ENCODE results near the gene WNK2. TPM values are rescaled to one million over a fixed set of nuclear protein-coding genes. Genes with fewer than 3 reads are reported as not detected.
A peak's percentile ranks its signal among the peaks of the same experiment; 100 is the strongest.
"Not testable (repeated sequence)": the region's sequence is repeated elsewhere in the genome, so short reads cannot be mapped to it uniquely, and the experiment has no call there.

Gene WNK2
- total RNA-seq, 2 donors from 2014 or later: not detected

DNA sequence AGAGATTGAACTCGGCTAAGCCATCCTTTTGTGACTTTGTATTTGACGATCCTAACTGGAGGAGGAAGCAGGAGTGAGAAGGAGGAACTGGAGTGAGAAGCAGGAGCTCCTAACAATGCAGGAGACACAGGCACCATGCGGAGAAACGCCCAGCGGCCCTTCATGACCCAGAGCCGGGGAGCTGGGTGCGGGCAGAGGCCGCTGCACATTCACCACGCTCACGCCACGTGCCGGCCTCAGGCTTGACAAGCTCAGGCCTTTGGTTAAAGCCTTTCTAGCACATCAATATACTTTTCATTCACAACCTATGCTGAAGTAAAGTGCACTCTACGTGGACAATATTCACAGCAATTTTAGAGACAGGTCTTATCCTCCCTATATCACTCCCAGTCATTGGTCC, 142.7 kb downstream of the WNK2 start:
- Mint-ChIP-seq H3K4me1 (ENCODE audit: low read depth in 2 of 2) (peaks cover 0 to 5% of the 10 kb centered on the region in 2 donors), H3K36me3 (no peaks in the 10 kb centered on the region), H3K9me3 (no peaks in the 10 kb centered on the region), H3K27ac (no peak overlapping the region), H3K27me3 (peaks cover 50 to 52% of the 10 kb centered on the region in 2 donors), H3K4me3 (no peak overlapping the region)
- DNase-seq (ENCODE audit: low spot score) (no peak), ATAC-seq (no peak)

DNA sequence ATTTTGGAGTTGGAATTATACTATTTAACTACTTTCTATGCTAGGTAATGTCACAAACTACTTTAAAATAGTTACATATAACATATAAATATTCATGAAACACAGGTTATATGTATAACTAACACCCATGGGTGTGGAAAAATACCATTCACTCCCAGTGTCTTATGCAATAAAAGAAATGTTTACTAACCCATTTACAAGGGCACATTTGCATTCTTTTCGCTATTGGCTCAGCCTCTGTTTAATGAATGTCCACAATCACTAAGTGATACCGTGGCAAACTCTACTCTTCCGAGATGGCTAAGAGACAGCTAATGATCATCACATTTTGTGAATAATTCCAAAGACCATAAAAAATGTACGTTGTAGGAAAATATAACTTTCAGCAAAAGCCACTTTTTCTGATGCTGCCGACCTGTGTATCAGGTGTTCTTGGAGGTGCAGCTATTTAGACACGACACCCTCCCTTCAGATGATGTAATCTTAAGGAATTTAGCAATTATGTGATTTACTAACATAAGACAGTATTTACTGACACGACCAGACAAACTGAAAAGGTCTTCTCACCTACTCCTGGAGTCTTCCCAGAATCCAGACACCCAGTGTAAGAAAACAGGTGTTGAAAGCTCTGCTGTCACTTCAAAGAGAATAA, 145.8 kb downstream of the WNK2 start:
- Mint-ChIP-seq H3K4me3 (no peak overlapping the region), H3K27ac (no peak overlapping the region), H3K4me1 (ENCODE audit: low read depth in 2 of 2) (peaks cover 0 to 5% of the 10 kb centered on the region in 2 donors), H3K36me3 (no peaks in the 10 kb centered on the region), H3K27me3 (peaks cover 47 to 53% of the 10 kb centered on the region in 2 donors), H3K9me3 (no peaks in the 10 kb centered on the region)
- no peak for DNase-seq (ENCODE audit: low spot score)
- no peak for ATAC-seq

DNA sequence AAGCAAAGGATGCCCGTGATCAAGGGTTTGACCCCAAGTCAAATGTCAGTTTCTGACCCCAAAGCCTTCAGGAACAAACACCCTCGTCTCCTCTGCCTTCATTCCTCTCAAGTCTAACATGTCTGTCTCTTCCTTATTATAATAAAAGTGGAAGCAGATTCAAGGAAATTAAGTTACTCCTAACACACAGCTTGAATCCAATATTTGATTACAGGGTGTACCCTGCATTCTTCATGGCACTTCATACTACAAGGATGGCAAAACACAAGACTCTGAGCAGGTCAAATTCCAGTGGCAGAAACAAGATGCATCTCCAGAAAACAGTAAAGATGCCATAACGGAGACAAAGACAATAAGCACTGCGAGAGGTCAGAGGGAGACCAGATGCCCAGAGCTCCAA, 148.4 kb downstream of the WNK2 start:
- peaks cover under 1% of the 10 kb centered on the region for H3K36me3 Mint-ChIP-seq
- no peaks in the 10 kb centered on the region for H3K9me3 Mint-ChIP-seq
- no peak for ATAC-seq
- peaks cover 36 to 45% of the 10 kb centered on the region in 2 donors for H3K27me3 Mint-ChIP-seq
- H3K4me3 Mint-ChIP-seq: no peak overlapping the region
- H3K4me1 Mint-ChIP-seq (ENCODE audit: low read depth in 2 of 2): peaks cover 0 to 2% of the 10 kb centered on the region in 2 donors
- no peak for DNase-seq (ENCODE audit: low spot score)
- no peak overlapping the region for H3K27ac Mint-ChIP-seq

DNA sequence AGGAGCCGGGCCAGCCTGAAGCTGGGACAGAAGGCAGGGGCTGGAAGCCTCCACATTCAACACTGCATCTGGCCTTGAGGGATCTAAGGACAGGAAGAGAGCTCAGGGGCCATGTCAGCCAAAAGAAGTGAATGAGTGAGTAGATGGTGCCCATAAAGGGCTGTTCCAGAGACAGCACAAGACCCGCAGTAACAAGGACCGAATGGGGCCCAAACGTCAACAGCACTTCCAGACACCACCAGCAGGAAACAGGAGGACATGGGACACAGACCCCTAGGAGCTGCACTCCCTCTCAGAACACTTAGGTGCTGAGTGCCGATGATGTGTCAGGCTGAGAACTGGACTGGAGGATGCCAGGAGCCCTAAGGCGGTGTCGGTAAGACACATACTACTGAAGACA, 152.8 kb downstream of the WNK2 start:
- Mint-ChIP-seq H3K36me3 (peaks cover 13% of the 10 kb centered on the region), H3K9me3 (peaks cover 5% of the 10 kb centered on the region), H3K27me3 (peaks cover 38 to 51% of the 10 kb centered on the region in 2 donors), H3K4me3 (no peak overlapping the region), H3K27ac (no peak overlapping the region), H3K4me1 (ENCODE audit: low read depth in 2 of 2) (no peaks in the 10 kb centered on the region)
- DNase-seq (ENCODE audit: low spot score) (no peak), ATAC-seq (no peak)

DNA sequence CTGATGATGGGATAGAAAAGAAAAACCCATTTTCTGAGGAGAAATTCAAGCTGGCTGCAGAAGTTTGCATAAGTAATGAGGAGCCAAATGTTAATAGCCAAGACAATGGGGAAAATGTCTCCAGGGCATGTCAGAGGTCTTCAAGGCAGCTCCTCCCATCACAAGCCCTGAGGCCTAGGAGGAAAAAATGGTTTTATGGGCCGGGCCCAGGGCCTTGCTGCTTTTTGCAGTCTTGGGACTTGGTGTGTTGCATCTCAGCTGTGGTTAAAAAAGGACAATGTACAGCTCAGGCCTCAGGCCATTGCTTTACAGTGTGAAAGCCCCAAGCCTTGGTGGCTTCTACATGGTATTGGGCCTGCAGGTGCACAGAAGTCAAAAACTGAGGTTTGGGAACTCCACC, 154.3 kb downstream of the WNK2 start:
- not testable (repeated sequence) for H3K4me3 Mint-ChIP-seq; ATAC-seq; H3K27ac Mint-ChIP-seq; DNase-seq (ENCODE audit: low spot score); H3K4me1 Mint-ChIP-seq (ENCODE audit: low read depth in 2 of 2); H3K9me3 Mint-ChIP-seq
- H3K27me3 Mint-ChIP-seq: peaks cover 37 to 52% of the 10 kb centered on the region in 2 donors
- H3K36me3 Mint-ChIP-seq: peaks cover 13% of the 10 kb centered on the region

DNA sequence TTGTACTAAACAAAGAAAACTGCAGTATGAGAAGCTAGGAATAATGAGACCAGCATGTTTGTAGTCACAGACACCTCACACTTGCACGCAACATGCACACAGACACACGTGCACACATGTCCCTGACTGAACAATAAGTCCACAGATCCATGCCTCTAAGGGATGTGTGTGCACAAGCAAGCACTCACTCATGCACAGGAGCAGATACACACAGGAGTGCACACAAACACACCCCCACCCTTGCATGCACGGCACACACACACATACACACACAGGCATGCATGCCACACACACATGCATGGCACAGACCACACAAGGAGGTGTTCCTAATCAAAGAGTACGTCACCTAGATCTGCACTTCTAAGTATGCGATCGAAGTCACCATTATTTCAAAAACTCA, 156.2 kb downstream of the WNK2 start:
- Mint-ChIP-seq H3K36me3 (peaks cover 13% of the 10 kb centered on the region), H3K4me3 (no peak overlapping the region), H3K27ac (no peak overlapping the region), H3K27me3 (peaks cover 45 to 62% of the 10 kb centered on the region in 2 donors), H3K4me1 (ENCODE audit: low read depth in 2 of 2) (no peaks in the 10 kb centered on the region), H3K9me3 (peaks cover 5% of the 10 kb centered on the region)
- DNase-seq (ENCODE audit: low spot score): no peak
- ATAC-seq: no peak

DNA sequence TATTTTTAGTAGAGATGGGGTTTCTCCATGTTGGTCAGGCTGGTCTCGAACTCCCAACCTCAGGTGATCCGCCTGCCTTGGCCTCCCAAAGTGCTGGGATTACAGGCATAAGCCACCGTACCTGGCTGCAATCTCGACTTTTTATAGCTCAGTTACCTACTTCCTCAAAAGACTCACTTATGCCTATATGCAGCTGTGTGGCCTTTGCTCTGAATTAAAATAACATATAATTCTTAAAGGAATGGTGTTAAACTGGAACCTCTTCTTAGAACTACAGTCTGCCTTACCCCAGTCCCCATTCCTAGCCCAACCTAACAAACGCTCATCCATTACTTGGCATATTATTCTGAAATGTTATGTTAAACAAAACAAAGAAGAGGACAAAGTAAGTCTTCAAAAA, 157.9 kb downstream of the WNK2 start:
- not testable (repeated sequence) for H3K27ac Mint-ChIP-seq; ATAC-seq; H3K9me3 Mint-ChIP-seq; H3K4me3 Mint-ChIP-seq; DNase-seq (ENCODE audit: low spot score); H3K4me1 Mint-ChIP-seq (ENCODE audit: low read depth in 2 of 2)
- peaks cover 13% of the 10 kb centered on the region for H3K36me3 Mint-ChIP-seq
- H3K27me3 Mint-ChIP-seq: peaks cover 49 to 68% of the 10 kb centered on the region in 2 donors

DNA sequence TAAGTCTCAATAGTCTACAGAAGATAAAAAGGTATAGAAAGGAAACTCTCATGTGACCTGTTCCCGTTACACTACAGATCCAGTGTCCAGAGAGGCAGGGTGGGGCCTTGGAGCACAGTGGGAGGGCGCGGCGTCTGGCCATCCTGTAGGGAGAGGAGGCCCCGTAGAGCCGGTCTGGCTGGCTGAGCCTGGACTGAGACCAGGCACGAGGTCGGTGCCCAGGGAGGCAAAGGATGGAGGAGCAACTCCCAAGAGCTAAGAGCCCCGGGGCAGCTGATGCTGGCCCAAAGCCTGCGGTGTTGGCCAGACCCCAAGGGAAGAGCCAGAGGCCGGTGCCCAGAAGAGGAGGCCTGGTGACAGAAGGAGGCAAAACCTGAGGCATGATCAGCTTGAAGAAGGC, 158.5 kb downstream of the WNK2 start:
- H3K4me1 Mint-ChIP-seq (ENCODE audit: low read depth in 2 of 2); DNase-seq (ENCODE audit: low spot score); H3K9me3 Mint-ChIP-seq; H3K4me3 Mint-ChIP-seq: not testable (repeated sequence)
- Mint-ChIP-seq H3K36me3 (peaks cover 11% of the 10 kb centered on the region), H3K27me3 (peaks cover 45 to 64% of the 10 kb centered on the region in 2 donors), H3K27ac (peak overlapping the region in 1 of 2 donors; percentile 43)
- peak in 1 of 2 donors; percentile 56 for ATAC-seq

DNA sequence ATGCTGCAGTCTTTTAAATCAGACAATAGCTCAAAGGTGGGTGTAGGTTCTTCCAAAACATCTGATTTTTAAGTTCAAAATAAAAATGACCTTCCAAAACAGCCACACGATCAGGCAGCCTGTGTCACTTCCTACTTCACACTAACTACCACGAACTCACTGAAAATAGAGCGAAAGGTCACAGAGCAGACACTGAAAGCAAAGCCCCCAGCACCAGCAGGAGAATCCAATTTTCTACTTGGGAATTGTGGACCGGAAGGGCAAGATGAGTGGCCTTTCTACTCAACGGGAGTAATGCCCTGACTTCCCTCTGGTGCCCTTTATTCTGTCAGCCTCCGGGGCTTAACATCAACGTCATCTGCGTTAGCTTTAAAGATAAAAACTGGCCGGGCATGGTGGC, 159.7 kb downstream of the WNK2 start:
- no peak overlapping the region for H3K4me3 Mint-ChIP-seq
- peaks cover 5% of the 10 kb centered on the region for H3K36me3 Mint-ChIP-seq
- no peak overlapping the region for H3K27ac Mint-ChIP-seq
- peaks cover 4 to 6% of the 10 kb centered on the region in 2 donors for H3K4me1 Mint-ChIP-seq (ENCODE audit: low read depth in 2 of 2)
- no peak for ATAC-seq
- peaks cover 50 to 69% of the 10 kb centered on the region in 2 donors for H3K27me3 Mint-ChIP-seq
- no peak for DNase-seq (ENCODE audit: low spot score)
- H3K9me3 Mint-ChIP-seq: no peaks in the 10 kb centered on the region

DNA sequence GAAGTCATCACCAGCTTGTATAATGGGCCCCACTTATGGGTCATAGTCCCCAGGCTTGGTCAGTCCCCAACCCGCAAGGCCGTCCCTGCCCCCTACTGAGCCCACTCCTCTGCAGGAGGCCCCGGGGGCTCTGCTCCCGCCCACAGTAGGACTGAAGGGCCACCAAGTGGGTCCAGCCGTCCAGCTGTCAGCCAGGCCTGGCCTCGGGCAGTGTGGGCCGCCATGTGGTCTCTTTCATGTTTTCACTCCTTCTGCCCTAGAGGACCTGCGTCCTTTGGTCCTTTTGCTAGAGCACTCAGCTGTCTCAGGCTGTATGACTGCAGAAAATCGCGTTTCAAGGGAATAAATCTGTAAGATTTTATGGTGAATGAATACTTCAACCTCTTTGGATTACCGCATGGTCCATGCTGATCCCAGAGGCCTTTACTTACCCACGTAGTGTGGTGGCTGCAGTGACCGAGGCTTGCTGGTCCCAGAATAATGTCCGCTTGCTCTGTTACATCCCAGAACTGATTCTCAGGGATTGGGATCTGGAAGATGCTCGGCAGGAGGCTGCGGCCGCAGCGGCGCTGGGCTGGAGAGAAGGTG, 161.8 kb downstream of the WNK2 start:
- H3K27me3 Mint-ChIP-seq: peaks cover 49 to 72% of the 10 kb centered on the region in 2 donors
- H3K27ac Mint-ChIP-seq: no peak overlapping the region
- ATAC-seq (no peak), DNase-seq (ENCODE audit: low spot score) (no peak)
- H3K4me3 Mint-ChIP-seq: no peak overlapping the region
- peaks cover 4 to 6% of the 10 kb centered on the region in 2 donors for H3K4me1 Mint-ChIP-seq (ENCODE audit: low read depth in 2 of 2)
- H3K9me3 Mint-ChIP-seq: no peaks in the 10 kb centered on the region
- H3K36me3 Mint-ChIP-seq: no peaks in the 10 kb centered on the region

DNA sequence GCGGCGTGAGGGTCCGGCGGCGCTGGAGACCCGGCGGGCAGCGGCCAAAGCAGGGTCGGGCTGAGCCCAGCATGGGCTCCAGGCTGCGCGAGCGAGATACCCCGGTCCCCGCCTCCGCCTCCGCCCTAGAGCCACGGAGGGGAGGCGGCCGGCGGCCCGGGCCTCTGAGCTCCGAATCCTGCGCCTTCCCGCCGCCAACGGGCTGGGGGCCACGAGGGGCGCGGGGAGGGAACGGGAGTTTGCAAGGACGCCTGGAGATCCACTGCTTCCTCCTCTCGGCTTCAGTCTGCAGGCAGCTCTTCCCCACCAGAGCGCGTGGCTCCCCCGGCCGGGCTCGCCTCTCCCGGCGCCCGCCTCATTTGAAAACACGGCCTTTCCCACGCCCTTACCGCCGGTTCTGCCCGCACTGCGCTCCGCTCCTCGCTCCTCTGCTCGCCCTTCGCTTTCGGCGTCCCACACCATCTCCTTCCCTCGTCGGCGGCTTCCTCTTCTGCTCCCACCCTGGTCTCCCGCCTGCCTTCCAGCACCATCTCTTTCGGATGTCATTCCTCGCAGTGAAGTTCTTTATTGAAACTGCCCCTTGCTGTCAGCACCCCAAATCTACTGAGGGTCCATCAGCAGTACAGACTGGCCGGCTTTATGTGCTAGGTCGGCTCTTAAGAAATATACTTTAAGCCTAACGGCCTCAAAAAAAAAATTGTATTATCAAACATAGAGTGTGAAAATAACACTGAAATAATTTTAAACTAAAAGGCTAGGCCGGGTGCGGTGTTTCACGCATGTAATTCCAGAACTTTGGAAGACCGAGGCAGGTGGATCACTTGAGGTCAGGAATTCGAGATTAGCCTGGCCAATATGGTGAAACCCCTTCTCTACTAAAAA, 162.5 kb downstream of the WNK2 start:
- Mint-ChIP-seq H3K4me3 (peak overlapping the region; percentile 60), H3K27me3 (peaks cover 49 to 71% of the 10 kb centered on the region in 2 donors), H3K4me1 (ENCODE audit: low read depth in 2 of 2) (peaks cover 4 to 6% of the 10 kb centered on the region in 2 donors), H3K27ac (no peak overlapping the region), H3K36me3 (no peaks in the 10 kb centered on the region), H3K9me3 (no peaks in the 10 kb centered on the region)
- ATAC-seq (peak in 1 of 2 donors; percentile 43), DNase-seq (ENCODE audit: low spot score) (no peak)

DNA sequence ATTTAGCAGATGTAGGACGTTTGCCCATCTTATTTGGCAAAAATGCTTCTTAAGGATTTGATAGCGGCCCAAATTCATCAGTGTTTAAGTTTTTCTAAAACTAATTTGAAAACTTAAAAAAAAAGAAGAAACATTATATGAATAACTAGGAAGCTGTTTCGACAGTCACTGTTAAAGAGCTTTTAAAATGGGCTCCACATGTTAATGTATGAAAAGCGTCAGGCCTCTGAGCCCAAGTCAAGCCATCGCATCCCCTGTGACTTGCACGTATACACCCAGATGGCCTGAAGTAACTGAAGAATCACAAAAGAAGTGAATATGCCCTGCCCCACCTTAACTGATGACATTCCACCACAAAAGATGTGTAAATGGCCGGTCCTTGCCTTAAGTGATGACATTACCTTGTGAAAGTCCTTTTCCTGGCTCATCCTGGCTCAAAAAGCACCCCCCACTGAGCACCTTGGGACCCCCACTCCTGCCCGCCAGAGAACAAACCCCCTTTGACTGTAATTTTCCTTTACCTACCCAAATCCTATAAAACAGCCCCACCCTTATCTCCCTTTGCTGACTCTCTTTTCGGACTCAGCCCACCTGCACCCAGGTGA, 163.5 kb downstream of the WNK2 start:
- H3K9me3 Mint-ChIP-seq; H3K27ac Mint-ChIP-seq; ATAC-seq; H3K4me1 Mint-ChIP-seq (ENCODE audit: low read depth in 2 of 2); H3K36me3 Mint-ChIP-seq; DNase-seq (ENCODE audit: low spot score); H3K4me3 Mint-ChIP-seq: not testable (repeated sequence)
- H3K27me3 Mint-ChIP-seq: peaks cover 42 to 63% of the 10 kb centered on the region in 2 donors

DNA sequence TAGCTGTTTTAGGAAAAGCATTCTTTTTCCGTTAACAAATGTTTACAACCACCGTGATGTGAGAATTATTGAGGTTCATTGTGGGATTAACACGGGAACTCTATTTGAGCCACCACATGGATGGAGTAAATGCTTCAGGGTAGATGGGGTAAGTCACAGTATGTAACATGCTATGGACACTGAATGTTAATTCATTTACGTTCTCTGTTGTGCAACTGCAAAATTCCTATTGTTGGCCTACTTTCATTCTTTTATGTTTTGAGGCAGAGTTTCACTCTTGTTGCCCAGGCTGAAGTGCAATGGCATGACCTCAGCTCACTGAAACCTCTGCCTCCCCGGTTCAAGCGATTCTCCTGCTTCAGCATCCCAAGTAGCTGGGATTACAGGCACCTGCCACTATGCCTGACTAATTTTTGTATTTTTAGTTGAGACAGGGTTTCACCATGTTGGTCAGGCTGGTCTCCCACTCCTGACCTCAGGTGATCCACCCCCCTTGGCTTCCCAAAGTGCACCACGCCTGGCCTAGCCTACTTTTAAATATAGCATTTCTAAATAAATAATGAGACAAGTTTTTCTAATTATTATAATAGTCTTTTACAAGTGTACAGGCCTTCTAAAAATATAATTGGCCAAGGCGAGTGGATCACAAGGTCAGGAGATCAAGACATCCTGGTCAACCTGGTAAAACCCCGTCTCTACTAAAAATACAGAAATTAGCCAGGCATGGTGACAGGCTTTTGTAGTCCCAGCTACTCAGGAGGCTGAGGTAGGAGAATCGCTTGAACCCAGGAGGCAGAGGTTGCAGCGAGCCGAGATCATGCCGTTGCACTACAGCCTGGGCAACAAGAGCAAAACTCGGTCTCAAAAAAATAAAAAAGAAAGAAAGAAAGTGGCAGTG, 169.7 kb downstream of the WNK2 start:
- H3K36me3 Mint-ChIP-seq; DNase-seq (ENCODE audit: low spot score); ATAC-seq; H3K9me3 Mint-ChIP-seq; H3K4me1 Mint-ChIP-seq (ENCODE audit: low read depth in 2 of 2); H3K27ac Mint-ChIP-seq; H3K4me3 Mint-ChIP-seq: not testable (repeated sequence)
- peaks cover 17 to 21% of the 10 kb centered on the region in 2 donors for H3K27me3 Mint-ChIP-seq
